Suppressor macrophage (primary cell): Measurements from ENCODE around the gene ELP5.

Experiments
- DNase-seq, 4 experiments: peaks; one replicate each; pipeline ENCODE4 v3.0.0-alpha.2; 2020 to 2022

Gene ELP5

DNA sequence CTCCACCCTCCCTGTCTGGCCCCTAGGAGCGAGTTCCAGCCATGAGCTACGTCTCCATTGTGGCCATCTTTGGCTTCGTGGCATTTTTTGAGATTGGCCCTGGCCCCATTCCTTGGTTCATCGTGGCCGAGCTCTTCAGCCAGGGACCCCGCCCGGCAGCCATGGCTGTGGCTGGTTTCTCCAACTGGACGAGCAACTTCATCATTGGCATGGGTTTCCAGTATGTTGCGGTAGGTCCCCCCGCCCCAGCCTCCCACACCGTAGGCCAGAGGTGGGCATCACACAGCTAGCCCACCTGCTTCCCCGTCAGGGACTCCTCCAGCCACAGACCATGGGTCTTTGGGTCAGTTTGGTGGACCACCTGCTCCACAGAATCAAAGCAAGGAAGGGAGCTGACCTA, 33.7 kb downstream of the ELP5 start:
- no peak for DNase-seq

DNA sequence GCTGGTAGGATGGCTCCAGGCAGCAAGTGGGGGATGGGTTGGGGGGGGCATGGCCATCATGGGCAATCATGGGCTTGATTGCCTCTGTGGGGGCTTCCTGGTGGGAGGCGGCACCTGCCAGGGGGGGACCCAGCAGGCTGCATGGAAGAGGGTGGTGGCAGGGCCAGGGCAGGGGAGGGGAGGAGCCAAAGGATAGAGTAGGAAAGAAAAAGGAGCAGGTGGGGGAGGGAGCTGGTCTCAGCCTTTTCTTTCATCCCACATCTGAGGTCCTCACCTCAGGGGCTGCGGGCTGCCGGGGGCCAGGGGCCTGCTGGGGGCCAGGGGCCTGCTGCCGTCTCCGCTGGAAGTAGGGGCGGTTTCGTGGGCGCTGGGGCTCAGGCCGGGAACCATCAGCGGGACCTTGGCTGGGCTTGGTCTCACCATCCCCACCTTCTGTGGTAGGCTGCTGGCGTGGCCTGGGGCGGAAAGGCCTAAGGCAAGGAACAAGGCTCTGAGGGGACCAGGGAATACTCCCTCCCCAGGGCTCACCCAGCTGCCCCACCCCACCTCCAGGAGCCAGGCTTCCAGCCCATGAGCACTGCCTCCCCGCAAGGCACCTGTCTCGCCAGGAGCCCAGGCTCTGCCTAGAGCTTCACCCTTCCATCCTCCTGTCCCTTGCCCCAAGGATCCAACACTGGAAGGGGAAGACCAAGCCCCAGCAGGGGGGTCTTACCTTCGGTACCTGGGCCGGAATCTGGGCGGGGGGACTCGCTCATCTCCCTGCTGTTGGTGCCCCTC, 37.4 kb downstream of the ELP5 start:
- DNase-seq, result no peak

DNA sequence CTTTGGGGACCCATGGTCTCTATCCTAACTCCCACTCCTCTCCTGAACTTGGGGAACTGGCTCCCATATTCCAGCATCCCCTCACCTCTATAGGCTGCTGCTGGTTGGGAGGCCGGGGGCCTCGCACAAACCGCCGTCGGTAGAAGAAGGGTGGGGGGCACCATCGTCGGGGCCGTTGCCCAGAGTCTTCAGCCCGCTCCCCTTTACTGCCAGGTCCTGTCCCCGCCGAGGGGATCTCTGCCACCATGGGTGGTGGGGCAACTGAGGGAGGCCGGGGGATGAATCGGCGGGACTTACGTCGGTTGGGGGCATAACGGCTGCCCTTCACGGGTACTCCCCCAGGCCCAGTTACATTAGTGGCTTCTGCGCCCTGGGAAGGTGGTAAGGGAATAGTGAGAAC, 38.2 kb downstream of the ELP5 start:
- no peak for DNase-seq

DNA sequence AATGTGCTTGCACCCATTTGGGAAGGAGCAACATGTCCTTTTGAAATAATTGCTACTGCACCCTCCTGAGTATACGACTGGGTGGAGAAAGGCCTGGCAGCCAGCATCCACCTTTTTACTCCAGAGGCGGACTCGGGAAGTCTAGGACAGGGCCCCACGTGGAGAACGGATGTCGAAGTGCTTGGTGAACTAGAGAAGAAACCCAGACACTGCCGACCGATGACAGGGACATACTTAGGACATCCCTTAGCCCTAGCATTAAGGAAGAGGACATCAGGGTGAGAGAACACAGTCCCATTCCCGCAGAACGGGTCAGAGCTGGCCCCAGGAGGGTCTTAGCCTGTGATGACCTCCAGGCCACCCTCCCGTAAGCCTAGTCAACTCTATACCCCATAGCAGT, 38.7 kb downstream of the ELP5 start:
- DNase-seq, result no peak

DNA sequence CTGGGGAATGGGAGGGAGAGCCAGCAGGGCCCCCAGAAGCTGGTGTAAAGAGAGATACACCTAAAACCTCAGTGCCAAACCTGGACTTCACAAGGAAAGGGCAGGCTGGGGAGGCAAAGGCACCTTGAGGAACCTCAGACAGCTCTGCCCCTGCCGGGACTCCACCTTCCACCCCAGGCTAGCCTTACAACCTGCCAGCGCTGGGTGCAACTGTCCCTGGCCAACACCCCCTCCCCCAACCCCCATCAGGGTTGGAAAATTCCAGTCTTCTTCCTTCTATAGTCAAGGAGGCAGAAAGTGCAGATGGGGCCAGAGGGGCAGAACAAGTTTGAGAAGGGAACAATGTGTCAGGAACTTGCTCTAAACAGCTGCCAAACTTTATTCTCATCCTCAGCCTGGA, 40.2 kb downstream of the ELP5 start:
- DNase-seq, result no peak

DNA sequence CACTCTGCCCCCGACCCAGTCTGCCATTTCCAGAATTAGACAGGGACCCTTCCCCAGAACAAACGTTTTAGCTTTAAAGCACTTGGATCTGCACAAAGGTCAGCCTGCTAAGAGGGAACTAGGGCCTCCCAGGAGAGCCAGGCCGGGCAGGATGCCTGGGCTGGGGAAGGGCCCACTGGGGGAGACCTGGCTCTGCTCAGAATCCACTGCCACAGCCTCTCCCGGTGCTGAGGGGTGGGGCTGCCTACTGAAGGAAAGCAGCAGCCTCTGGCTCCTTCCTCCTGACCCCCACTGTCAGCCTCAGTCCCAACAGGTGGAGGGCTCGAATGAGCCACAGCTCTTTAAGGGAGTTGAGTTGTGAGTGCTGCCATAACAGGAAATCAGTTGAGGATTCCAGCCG, 40.7 kb downstream of the ELP5 start:
- DNase-seq, result no peak

DNA sequence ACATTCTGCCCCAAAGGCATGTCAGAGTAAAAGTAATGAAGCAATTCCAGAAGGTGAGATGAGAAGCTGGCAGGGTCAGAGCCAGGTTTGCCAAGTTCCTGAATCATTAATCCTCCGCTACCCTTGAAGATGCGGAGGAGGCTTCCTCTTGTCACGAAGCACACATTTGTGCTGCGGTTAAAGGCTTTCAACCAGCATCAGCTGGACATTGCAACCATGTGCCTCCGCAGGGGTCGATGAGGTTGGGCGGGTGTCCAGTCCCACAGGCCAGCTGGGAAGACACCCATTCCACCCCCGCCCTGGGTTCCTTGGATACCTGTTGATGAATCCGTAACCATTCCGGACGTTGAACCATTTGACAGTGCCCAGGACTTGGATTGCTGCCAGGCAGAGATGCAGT, 41.1 kb downstream of the ELP5 start:
- no peak for DNase-seq

DNA sequence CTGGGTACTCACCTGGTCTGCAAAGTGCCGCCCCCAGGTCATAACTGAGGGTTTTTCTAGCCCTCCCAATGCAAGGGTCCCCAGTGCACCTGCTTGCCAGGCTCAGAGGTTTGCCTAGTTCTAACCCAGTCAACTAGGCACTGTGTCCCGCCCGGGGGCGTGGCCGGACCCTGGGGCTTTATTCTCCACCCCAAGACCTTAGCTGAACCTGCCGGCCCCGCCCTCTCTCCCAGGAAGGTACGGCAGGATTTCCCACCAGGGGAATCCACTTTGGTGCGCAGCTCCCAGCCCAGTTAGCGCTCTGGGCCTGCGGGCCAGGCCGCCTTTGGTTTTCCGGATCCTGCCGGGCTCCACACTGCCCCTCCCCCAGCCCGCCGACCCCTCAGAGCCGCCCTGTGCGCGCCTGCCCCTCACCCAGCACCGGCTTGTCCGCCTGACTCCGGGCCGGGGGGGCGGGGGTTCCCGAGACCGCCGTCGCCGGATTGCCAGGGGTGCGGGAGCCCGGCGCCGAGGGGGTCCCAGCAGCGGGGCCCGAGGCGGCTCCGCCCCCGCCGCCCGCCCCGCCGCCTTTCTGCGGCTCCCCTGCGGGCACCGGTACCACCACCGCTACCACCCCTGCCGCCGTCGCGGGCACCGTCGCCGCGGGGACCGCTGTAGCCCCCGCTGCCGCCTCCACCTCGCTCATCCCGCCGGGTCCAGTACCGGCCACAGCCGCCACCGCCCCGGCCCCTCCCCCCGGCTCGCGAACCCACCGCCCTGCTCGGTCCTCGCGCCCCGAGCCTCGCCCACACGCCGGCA, 42.0 kb downstream of the ELP5 start:
- DNase-seq, result no peak

DNA sequence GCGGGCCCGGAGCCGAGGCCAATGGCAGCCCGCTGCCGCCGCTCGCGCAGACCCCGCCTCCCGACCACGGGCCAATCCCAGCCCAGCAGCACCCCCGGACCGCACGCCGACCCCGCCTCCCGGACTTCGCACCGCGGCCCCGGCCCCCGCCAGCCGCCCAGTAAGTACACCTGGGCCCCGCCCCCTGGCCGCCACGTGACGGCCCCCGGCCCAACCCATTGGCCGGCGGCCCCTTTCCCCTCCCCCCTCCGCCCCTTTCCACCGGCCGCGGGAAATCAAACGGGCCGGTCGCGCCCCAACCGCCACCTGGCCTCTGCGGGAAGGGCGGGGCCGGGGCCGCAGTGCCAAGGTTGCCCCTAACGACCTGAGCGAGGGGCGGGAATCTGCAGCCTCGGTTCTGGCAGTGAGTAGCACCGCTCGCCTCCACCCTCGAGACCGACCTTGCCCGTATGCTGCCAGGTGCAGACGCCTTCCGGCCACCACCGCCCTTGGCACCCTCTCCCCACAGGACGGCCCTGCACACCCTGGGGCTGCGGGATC, 42.7 kb downstream of the ELP5 start, which contains the start of gene YBX2:
Gene YBX2 (minus strand): TSS at position 26 of the 540 bp plus-strand sequence. CDS start 139 bp downstream, outside the sequence.
- peak; percentile 24 to 66 (median 43) for DNase-seq

DNA sequence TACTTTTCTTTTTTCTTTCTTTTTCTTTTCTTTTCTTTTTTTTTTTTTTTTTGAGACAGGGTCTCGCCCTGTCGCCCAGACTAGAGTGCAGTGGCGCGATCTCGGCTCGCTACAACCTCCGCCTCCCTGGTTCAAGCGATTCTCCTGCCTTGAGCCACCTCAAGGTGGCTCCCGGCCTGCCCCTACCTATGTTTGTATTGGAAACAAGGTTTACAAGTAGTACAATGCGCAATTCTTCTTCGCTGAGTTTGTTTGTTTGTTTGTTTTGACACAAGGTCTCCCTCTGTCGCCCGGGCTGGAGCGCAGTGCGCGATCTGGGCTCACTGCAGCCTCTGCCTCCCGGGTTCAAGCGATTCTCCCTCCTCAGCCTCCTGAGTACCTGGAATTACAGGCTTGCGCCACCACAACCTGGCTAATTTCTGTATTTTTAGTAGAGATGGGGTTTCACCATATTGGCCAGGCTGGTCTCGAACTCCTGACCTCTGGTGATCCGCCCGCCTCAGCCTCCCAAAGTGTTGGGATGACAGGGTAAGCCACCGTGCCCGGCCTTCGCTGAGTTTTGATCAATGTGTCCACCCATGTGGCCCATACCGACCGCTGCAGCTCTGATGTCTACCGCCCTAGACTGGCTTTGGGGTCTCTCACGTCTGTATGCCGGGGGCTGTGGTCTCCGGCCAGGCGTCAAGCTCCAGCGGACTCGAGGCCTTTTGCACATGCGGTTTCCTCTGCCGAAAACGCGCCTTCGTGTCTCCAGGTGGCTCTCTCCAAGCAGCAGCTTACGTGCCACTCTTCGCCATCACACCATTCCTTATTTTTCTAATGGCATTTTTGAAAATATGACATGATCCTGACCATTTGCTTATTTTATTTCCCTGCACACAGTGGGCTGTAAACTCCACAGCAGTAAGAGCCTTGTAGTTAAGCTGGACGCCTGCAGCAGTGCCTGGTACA, 43.5 kb downstream of the ELP5 start:
- DNase-seq, result no peak

DNA sequence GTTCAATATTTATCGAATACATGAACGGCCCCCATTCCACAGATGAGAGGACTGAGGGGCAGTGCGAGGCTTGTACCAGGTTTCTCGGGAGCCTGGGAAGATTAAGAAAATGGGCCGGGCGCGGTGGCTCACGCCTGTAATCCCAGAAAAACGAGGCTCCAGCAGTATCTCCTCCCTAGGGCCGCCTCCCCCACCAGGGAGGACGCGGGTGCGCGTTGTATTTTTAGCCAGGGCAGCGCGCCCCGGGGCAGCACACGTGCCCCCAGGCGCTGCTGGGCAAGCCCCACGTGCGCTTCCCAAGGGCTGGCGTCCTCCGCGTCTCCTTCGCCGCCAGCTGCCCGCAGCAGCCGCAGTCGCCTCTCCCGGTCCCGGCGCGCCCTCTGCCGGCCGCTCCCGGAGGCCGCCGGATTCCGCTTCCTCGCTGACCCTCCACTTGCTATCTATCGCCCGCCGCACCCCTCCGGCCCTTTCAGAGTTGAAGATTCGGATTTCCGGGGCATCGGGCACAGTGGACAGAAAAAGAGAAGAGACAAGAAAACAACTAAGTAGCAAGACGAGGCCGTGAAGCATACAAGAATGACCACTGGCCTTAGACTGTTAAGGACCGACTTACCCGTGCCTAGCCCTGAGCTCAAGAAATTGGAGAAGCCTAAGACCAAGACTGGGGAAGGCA, 44.3 kb downstream of the ELP5 start:
- peak; percentile 90 to 95 (median 94) for DNase-seq

DNA sequence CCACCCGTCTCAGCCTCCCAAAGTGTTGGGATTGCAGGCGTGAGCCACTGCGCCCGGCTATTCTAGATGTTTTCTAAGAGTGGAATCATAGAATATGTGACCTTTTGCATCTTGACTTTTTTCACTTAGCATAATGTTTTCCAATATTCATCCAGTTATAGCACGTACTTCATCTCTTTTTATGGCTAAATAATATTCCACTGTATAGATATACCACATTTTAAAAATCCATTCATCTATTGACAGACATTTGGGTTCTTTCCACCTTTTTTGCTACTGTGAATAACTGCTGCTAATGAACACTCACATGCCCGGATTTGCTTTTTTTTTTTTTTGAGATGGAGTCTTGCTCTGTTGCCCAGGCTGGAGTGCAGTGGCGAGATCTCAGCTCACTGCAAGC, 52.2 kb downstream of the ELP5 start:
- DNase-seq, result no peak

DNA sequence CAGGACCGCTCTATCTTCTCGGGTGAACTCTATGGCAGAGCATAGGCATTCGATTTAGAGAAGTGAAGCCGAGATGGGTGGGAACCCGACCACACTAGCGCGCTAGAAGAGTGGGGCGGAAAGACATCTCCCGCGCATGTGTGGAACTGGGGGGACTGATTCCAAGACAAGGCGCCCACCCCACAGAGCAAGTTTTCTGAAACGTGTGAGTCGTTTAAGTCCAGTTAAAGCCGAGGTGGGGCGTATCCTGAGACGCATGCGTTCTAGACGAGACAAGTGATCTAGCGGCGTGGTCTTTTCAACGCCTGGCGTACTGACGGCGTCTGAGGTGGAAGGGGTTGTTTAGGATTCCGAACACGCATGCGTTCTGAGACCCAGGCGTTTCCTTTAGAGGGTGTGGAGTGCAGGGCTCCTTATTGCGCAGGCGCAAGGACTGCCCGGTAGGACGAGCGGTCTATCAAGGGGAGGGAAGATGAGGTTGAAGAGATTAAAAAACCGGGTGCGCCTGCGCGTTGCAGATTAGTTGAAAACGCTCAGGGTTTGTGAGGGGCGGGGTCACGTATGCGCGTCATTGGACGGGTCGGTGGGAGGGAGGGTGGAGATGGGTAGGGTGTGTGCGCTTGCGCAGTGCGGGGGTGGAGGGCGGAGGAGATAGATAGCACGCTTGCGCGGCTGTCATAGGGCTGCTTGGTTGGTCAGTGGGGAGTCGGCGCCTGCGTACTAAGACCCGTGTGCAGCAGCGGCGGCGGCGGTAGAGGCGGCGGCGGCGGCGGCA, 55.1 kb downstream of the ELP5 start, which contains the start of gene EIF5A:
Gene EIF5A (plus strand): TSS at position 718 of the 775 bp plus-strand sequence. CDS start 2,008 bp downstream, outside the sequence.
- peak; percentile 100 for DNase-seq

DNA sequence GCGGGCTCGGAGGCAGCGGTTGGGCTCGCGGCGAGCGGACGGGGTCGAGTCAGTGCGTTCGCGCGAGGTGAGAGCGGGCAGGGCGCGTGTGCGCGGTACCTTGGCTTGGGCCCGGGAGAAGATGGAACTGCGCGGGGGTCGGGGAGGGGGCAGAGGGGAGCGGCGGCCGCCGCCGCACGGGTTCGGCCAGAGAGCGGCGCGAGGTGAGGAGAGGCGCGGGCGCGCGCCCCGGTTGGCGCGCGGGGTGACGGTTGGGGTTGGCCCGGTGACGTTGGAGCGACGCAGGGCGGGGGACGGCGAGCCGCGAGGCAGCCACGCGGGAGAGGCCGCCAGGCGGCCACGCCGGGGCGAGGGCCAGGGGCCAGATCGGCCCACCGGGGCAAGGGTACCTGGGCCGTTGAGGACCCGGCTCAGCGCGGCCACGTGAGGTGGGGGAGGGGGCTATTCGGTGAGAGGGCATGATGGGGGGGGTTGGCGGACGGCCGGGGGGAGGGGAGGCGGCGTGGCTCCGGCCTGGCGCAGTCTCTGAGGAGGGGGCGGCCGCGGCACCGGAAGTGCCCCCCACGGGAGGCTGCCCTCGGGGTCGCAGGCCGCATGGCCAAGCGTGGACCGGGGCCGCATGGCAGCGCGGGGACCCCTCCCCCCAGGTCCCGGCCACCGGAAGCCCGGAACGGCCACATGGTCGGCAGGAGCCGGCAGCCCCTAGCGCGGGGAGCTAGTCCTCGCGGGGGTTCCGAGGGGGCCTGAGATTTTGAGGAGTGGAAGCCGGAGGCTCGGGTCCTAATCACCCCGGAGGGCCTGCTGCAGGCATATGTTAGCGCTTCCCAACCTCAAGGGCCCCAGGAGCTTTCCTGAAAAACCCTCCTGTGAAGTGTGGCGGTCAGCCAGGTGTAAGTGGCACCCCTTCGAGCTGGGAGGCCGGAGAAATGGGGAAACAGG, 55.9 kb downstream of the ELP5 start:
- DNase-seq, result peak; percentile 76 to 90 (median 80)

DNA sequence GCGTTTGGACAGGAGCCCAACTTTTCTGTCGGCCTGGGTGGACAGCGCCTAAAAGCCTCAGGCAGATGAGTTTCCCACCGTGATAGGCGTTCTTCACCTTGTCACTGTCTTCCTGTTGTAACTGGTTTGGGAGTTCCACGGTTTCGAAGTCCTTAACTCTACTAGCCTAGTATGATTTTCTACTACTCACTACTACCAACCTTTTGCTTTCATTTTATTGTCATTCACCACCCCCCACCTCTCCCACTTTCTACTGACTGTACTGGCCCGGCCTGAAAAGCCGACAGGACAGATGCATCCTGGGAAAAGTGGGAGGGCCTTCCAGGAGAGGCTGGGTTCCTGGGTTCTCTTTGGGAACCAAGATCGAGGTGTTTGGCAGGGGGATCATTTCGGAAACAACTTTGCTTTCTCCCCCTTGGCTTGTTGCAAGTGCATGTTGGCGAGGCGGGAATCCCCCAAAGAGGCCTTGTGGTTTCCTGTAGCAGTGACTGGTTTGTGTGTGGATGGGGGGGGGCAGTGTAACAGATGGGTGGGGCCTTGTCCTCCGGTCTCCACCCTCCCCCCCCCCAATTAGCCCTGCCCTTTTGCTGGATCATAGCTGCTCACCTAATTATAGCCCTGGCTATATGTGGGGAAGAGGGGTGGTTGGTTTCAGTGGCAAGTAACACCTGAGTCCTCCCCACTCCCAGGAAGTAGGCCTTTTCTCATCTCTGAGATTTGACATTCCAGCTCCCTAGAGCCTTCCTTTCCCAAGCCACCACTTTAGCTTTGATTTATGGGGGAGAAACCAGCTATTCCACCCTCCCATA, 56.8 kb downstream of the ELP5 start:
- peak; percentile 69 to 83 (median 82) for DNase-seq
